HEK293 (cell line): ENCODE results near the gene EVA1B.
A peak's percentile ranks its signal among the peaks of the same experiment; 100 is the strongest.

Experiments
- CTCF ChIP-seq: fragments of 450-650 bp; formaldehyde crosslinking; IDR thresholded peaks from 2 replicates; pipeline ENCODE4 v1.5.1; 2016; ENCODE audit warnings: missing biosample characterization, missing genetic modification characterization
- GLI2 ChIP-seq: fragments of 450-650 bp; formaldehyde crosslinking; IDR thresholded peaks from 2 replicates; pipeline ENCODE4; 2017; ENCODE audit warnings: missing biosample characterization, missing genetic modification characterization, low read depth, borderline replicate concordance
- SCRT2 ChIP-seq: fragments of 450-650 bp; formaldehyde crosslinking; IDR thresholded peaks from 2 replicates; pipeline ENCODE4 v1.5.1; 2016; ENCODE audit warnings: missing biosample characterization, missing genetic modification characterization
- TCF7L2 ChIP-seq: IDR thresholded peaks from 2 replicates; pipeline ENCODE4 v1.6.1; 2011; ENCODE audit warnings: low read depth, mild to moderate bottlenecking, inconsistent platforms, low read length, moderate library complexity, borderline replicate concordance
- ZNF121 ChIP-seq: fragments of 450-650 bp; formaldehyde crosslinking; IDR thresholded peaks from 2 replicates; pipeline ENCODE4 v1.5.1; 2016; ENCODE audit warnings: missing biosample characterization, missing genetic modification characterization
- ZNF561 ChIP-seq: fragments of 450-650 bp; IDR thresholded peaks from 2 replicates; pipeline ENCODE4 v1.5.1; 2018; ENCODE audit warnings: missing biosample characterization, missing genetic modification characterization, borderline replicate concordance
- TF ChIP-seq, protein P1 (sequence below): fragments of 450-650 bp; formaldehyde crosslinking; IDR thresholded peaks from 2 replicates; pipeline ENCODE4 v1.5.1; 2016; ENCODE audit warnings: missing biosample characterization, missing genetic modification characterization

- no peak for TF ChIP-seq CTCF (tag by site-specific recombination)
- no peak for TF ChIP-seq ZNF121 (tag by site-specific recombination)
- TF ChIP-seq GLI2 = no peak
- TF ChIP-seq, protein P1, sequence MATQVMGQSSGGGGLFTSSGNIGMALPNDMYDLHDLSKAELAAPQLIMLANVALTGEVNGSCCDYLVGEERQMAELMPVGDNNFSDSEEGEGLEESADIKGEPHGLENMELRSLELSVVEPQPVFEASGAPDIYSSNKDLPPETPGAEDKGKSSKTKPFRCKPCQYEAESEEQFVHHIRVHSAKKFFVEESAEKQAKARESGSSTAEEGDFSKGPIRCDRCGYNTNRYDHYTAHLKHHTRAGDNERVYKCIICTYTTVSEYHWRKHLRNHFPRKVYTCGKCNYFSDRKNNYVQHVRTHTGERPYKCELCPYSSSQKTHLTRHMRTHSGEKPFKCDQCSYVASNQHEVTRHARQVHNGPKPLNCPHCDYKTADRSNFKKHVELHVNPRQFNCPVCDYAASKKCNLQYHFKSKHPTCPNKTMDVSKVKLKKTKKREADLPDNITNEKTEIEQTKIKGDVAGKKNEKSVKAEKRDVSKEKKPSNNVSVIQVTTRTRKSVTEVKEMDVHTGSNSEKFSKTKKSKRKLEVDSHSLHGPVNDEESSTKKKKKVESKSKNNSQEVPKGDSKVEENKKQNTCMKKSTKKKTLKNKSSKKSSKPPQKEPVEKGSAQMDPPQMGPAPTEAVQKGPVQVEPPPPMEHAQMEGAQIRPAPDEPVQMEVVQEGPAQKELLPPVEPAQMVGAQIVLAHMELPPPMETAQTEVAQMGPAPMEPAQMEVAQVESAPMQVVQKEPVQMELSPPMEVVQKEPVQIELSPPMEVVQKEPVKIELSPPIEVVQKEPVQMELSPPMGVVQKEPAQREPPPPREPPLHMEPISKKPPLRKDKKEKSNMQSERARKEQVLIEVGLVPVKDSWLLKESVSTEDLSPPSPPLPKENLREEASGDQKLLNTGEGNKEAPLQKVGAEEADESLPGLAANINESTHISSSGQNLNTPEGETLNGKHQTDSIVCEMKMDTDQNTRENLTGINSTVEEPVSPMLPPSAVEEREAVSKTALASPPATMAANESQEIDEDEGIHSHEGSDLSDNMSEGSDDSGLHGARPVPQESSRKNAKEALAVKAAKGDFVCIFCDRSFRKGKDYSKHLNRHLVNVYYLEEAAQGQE (tag by site-specific recombination) = no peak
- TF ChIP-seq ZNF561 = no peak
- peak; percentile 87 for TF ChIP-seq SCRT2
- no peak for TF ChIP-seq TCF7L2
Measured at GRCh38 chr1:36279110-36279788, 44.2 kb downstream of the EVA1B start.
